ENCODE measurements around the gene SPARC. TPM values are rescaled to one million over a fixed set of nuclear protein-coding genes. Genes with fewer than 3 reads are reported as not detected.

Gene SPARC
- polyA plus RNA-seq, 1 of the 3 experiments (the other 2 are of a cell fraction) = 1,115 TPM

DNA sequence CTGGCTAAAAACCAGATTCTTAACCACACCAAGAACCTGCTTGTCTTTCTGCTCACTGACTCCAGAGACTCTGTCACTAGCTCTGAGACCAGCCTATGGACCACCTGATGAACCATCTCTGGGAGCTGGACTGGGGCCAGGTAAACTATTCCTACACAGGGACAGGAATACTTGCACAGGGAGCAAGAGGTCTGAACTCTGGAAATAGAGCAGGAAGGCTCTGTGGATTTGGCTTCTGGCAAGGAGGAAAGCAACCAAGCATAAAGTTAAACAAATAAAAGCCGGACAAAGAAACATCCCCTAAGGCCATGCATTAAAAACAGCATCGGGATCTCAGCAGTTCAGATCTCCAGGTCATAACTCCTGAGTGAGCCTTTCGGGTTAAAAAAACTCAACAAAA, 5.6 kb upstream of the SPARC start:
- H4K20me1 ChIP-seq (ENCODE audit: insufficient read depth) = no peaks in the 10 kb centered on the region
- TF ChIP-seq JUND (IDR thresholded peaks at IDR 0.05) (no peak), NFIC (IDR thresholded peaks at IDR 0.05; ENCODE audit: borderline replicate concordance) (no peak), CTCF (IDR thresholded peaks at IDR 0.05) (no peak), RFX5 (IDR thresholded peaks at IDR 0.05; ENCODE audit: low read length) (no peak), RXRA (IDR thresholded peaks at IDR 0.05; ENCODE audit: borderline replicate concordance, low read depth) (no peak), SMC3 (IDR thresholded peaks at IDR 0.05; ENCODE audit: low read depth, low read length) (no peak)
- TF ChIP-seq, protein P1, sequence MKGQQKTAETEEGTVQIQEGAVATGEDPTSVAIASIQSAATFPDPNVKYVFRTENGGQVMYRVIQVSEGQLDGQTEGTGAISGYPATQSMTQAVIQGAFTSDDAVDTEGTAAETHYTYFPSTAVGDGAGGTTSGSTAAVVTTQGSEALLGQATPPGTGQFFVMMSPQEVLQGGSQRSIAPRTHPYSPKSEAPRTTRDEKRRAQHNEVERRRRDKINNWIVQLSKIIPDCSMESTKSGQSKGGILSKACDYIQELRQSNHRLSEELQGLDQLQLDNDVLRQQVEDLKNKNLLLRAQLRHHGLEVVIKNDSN (IDR thresholded peaks at IDR 0.05; ENCODE audit: borderline replicate concordance, low read depth) = no peak
- peaks cover 18% of the 10 kb centered on the region for H3F3A ChIP-seq (replicated peaks; ENCODE audit: insufficient read depth)
- peaks cover 7% of the 10 kb centered on the region for H3K79me2 ChIP-seq (ENCODE audit: insufficient read depth)
- peaks cover under 1 to 21% of the 10 kb centered on the region in 2 experiments; a peak in 2 of 4 replicates for H3K4me1 ChIP-seq (ENCODE audit: control insufficient read depth in 1 of 2, insufficient read depth in 2 of 2, low read depth in 1 of 2, low read length in 1 of 2)
- H3K4me2 ChIP-seq = no peak overlapping the region
- no peak for DNase-seq
- ChIA-PET CTCF (interaction anchor here (0.6 to 1.3 kb wide), 4 partner anchors 33 to 50 kb away, joined by 3 to 5 read pairs (median 4); no protein-coding TSS in a partner anchor), POLR2A (no interaction called here)
- no peak overlapping the region for H3K9ac ChIP-seq
- H3K27me3 ChIP-seq (ENCODE audit: insufficient read depth) = no peaks in the 10 kb centered on the region
- H2AFZ ChIP-seq (ENCODE audit: low read depth) = no peak overlapping the region
- H3K9me3 ChIP-seq = no peaks in the 10 kb centered on the region
- H3K36me3 ChIP-seq (replicated peaks in 1 of 2; ENCODE audit: control insufficient read depth in 1 of 2, insufficient read depth in 2 of 2, low read length in 1 of 2) = no peaks in the 10 kb centered on the region
- H3K9me2 ChIP-seq = no peaks in the 10 kb centered on the region
- whole genome bisulfite sequencing (ENCODE audit: low lambda C conversion rate) = 73% methylated on average over 3 of the region's 3 CpGs
- H3K4me3 ChIP-seq (ENCODE audit: low read depth in 2 of 2, low read length in 1 of 2) = no peak overlapping the region
- no peak overlapping the region for H3K27ac ChIP-seq (ENCODE audit: low read depth in 2 of 2, low read length in 1 of 2)

- peaks cover 6 to 18% of the 10 kb centered on the region in 2 experiments; a peak in 2 of 4 replicates for H3K4me1 ChIP-seq (ENCODE audit: control insufficient read depth in 1 of 2, insufficient read depth in 2 of 2, low read depth in 1 of 2, low read length in 1 of 2)
- H3K27me3 ChIP-seq (ENCODE audit: insufficient read depth) = no peaks in the 10 kb centered on the region
- peaks cover 18% of the 10 kb centered on the region for H3F3A ChIP-seq (replicated peaks; ENCODE audit: insufficient read depth)
- no peak overlapping the region for H2AFZ ChIP-seq (ENCODE audit: low read depth)
- no peak for DNase-seq
- 85% methylated on average over 3 of the region's 3 CpGs for WGBS (ENCODE audit: low lambda C conversion rate)
- no peak overlapping the region for H3K4me2 ChIP-seq
- H3K36me3 ChIP-seq (replicated peaks in 1 of 2; ENCODE audit: control insufficient read depth in 1 of 2, insufficient read depth in 2 of 2, low read length in 1 of 2) = no peaks in the 10 kb centered on the region
- no peaks in the 10 kb centered on the region for H3K9me3 ChIP-seq
- no peak overlapping the region for H3K27ac ChIP-seq (ENCODE audit: low read depth in 2 of 2, low read length in 1 of 2)
- peaks cover 12% of the 10 kb centered on the region for H3K79me2 ChIP-seq (ENCODE audit: insufficient read depth)
- ChIA-PET POLR2A (no interaction called here), CTCF (interaction anchor here (0.6 to 1.3 kb wide), 4 partner anchors 33 to 51 kb away, joined by 3 to 5 read pairs (median 4); no protein-coding TSS in a partner anchor)
- H4K20me1 ChIP-seq (ENCODE audit: insufficient read depth) = no peaks in the 10 kb centered on the region
- H3K9me2 ChIP-seq = no peaks in the 10 kb centered on the region
- no peak overlapping the region for H3K9ac ChIP-seq
- no peak overlapping the region for H3K4me3 ChIP-seq (ENCODE audit: low read depth in 2 of 2, low read length in 1 of 2)
- TF ChIP-seq FOXM1 (IDR thresholded peaks at IDR 0.05; ENCODE audit: low read depth) = no peak
- TF ChIP-seq, protein P1 (IDR thresholded peaks at IDR 0.05; ENCODE audit: borderline replicate concordance, low read depth) = no peak
- TF ChIP-seq ELF1 (IDR thresholded peaks at IDR 0.05) = no peak
- no peak for TF ChIP-seq EP300 (IDR thresholded peaks at IDR 0.05; ENCODE audit: borderline replicate concordance in 1 of 2, low read depth in 1 of 2, low read length in 1 of 2)
- no peak for TF ChIP-seq NRF1 (IDR thresholded peaks at IDR 0.05; ENCODE audit: low read depth, low read length)
- TF ChIP-seq RCOR1 (IDR thresholded peaks at IDR 0.05; ENCODE audit: low read length) = no peak
- no peak for TF ChIP-seq NFIC (IDR thresholded peaks at IDR 0.05; ENCODE audit: borderline replicate concordance)
- TF ChIP-seq, protein P2, sequence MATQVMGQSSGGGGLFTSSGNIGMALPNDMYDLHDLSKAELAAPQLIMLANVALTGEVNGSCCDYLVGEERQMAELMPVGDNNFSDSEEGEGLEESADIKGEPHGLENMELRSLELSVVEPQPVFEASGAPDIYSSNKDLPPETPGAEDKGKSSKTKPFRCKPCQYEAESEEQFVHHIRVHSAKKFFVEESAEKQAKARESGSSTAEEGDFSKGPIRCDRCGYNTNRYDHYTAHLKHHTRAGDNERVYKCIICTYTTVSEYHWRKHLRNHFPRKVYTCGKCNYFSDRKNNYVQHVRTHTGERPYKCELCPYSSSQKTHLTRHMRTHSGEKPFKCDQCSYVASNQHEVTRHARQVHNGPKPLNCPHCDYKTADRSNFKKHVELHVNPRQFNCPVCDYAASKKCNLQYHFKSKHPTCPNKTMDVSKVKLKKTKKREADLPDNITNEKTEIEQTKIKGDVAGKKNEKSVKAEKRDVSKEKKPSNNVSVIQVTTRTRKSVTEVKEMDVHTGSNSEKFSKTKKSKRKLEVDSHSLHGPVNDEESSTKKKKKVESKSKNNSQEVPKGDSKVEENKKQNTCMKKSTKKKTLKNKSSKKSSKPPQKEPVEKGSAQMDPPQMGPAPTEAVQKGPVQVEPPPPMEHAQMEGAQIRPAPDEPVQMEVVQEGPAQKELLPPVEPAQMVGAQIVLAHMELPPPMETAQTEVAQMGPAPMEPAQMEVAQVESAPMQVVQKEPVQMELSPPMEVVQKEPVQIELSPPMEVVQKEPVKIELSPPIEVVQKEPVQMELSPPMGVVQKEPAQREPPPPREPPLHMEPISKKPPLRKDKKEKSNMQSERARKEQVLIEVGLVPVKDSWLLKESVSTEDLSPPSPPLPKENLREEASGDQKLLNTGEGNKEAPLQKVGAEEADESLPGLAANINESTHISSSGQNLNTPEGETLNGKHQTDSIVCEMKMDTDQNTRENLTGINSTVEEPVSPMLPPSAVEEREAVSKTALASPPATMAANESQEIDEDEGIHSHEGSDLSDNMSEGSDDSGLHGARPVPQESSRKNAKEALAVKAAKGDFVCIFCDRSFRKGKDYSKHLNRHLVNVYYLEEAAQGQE (IDR thresholded peaks at IDR 0.05; ENCODE audit: low read depth, low read length) = no peak
- TF ChIP-seq, protein P3, sequence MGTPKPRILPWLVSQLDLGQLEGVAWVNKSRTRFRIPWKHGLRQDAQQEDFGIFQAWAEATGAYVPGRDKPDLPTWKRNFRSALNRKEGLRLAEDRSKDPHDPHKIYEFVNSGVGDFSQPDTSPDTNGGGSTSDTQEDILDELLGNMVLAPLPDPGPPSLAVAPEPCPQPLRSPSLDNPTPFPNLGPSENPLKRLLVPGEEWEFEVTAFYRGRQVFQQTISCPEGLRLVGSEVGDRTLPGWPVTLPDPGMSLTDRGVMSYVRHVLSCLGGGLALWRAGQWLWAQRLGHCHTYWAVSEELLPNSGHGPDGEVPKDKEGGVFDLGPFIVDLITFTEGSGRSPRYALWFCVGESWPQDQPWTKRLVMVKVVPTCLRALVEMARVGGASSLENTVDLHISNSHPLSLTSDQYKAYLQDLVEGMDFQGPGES (IDR thresholded peaks at IDR 0.05; ENCODE audit: low read depth, low read length) = no peak
- TF ChIP-seq, protein P4, sequence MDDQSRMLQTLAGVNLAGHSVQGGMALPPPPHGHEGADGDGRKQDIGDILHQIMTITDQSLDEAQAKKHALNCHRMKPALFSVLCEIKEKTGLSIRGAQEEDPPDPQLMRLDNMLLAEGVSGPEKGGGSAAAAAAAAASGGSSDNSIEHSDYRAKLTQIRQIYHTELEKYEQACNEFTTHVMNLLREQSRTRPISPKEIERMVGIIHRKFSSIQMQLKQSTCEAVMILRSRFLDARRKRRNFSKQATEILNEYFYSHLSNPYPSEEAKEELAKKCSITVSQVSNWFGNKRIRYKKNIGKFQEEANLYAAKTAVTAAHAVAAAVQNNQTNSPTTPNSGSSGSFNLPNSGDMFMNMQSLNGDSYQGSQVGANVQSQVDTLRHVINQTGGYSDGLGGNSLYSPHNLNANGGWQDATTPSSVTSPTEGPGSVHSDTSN (IDR thresholded peaks at IDR 0.05) = no peak
- TF ChIP-seq, protein P5, sequence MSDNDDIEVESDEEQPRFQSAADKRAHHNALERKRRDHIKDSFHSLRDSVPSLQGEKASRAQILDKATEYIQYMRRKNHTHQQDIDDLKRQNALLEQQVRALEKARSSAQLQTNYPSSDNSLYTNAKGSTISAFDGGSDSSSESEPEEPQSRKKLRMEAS (IDR thresholded peaks at IDR 0.05; ENCODE audit: low read depth) = no peak
- TF ChIP-seq GABPA (IDR thresholded peaks at IDR 0.05; ENCODE audit: low read depth) = no peak
- TF ChIP-seq FOXJ3 (CRISPR knock-in tag; IDR thresholded peaks at IDR 0.05) = no peak
- no peak for TF ChIP-seq JUND (IDR thresholded peaks at IDR 0.05)
- no peak for TF ChIP-seq FOSL2 (IDR thresholded peaks at IDR 0.05; ENCODE audit: borderline replicate concordance, low read depth)
These were observed 5.0 kb upstream of the SPARC start for GRCh38 chr5:151691706-151692105.
